Astrocyte of the spinal cord (primary cell): ENCODE measurements around the gene CAMKK2.
"Not testable (repeated sequence)": the region's sequence is repeated elsewhere in the genome, so short reads cannot be mapped to it uniquely, and the experiment has no call there.

Experiments used
- DNase-seq: peaks from one replicate; pipeline ENCODE4 v3.0.0; 2011; ENCODE audit warnings: low read depth, low spot score
- H3K4me3 ChIP-seq: 2 replicates; pipeline ENCODE4 v1.5.1; 2011; ENCODE audit warnings: low read depth, mild to moderate bottlenecking, low read length, moderate library complexity
- CTCF ChIP-seq: IDR thresholded peaks from 2 replicates; pipeline ENCODE4 v1.5.1; 2012; ENCODE audit warnings: low read depth, mild to moderate bottlenecking, low read length, inconsistent platforms
- in situ Hi-C: cut with HindIII; loops from 2 replicates; pipeline ENCODE4 v1.10.0; 2017; ENCODE audit warnings: low sequenced_read_pairs

Gene CAMKK2

GRCh38 chr12:121287267-121287954 lies 9.1 kb downstream of the CAMKK2 start:
- no peak overlapping the region for H3K4me3 ChIP-seq

GRCh38 chr12:121285856-121286255 lies 10.7 kb downstream of the CAMKK2 start:
- DNase-seq, result no peak
- no peak for TF ChIP-seq CTCF
- in situ Hi-C loops, result no loop called here
- no peak overlapping the region for H3K4me3 ChIP-seq

More at GRCh38 chr12:121287267-121287954, 9.1 kb downstream of the CAMKK2 start:
- in situ Hi-C loops, result no loop called here
- no peak for TF ChIP-seq CTCF
- DNase-seq, result peak; percentile 15

GRCh38 chr12:121284551-121285390 lies 11.7 kb downstream of the CAMKK2 start:
- in situ Hi-C loops, result no loop called here
- DNase-seq, result peak; percentile 4
- TF ChIP-seq CTCF, result no peak
- H3K4me3 ChIP-seq, result no peak overlapping the region

GRCh38 chr12:121283841-121284240 lies 12.7 kb downstream of the CAMKK2 start:
- TF ChIP-seq CTCF, result no peak

GRCh38 chr12:121283388-121283787 lies 13.1 kb downstream of the CAMKK2 start:
- no peak for TF ChIP-seq CTCF
- in situ Hi-C loops, result no loop called here
- no peak for DNase-seq
- H3K4me3 ChIP-seq, result no peak overlapping the region

More at GRCh38 chr12:121283841-121284240, 12.7 kb downstream of the CAMKK2 start:
- no peak for DNase-seq
- in situ Hi-C loops, result no loop called here
- H3K4me3 ChIP-seq, result no peak overlapping the region

- in situ Hi-C loops, H3K4me3 ChIP-seq, DNase-seq: not testable (repeated sequence)
These were observed 13.6 kb downstream of the CAMKK2 start for GRCh38 chr12:121282910-121283309.
